Measurements from ENCODE around the gene CARD8. TPM values are rescaled to one million over a fixed set of nuclear protein-coding genes. Genes with fewer than 3 reads are reported as not detected.
"Not testable (repeated sequence)": the region's sequence is repeated elsewhere in the genome, so short reads cannot be mapped to it uniquely, and the experiment has no call there.

Gene CARD8
- total and polyA plus RNA-seq, 4 donors = 7.6 to 116 (median 32.3) TPM

- H3K36me3 ChIP-seq (ENCODE audit: control insufficient read depth in 1 of 2, insufficient read depth in 2 of 2, low read length in 1 of 2); H3K27ac ChIP-seq (ENCODE audit: low read depth in 1 of 2, low read length in 2 of 2); H3K4me3 ChIP-seq (ENCODE audit: low read length in 2 of 2); H3K27me3 ChIP-seq (ENCODE audit: control insufficient read depth in 1 of 2, insufficient read depth in 2 of 2, low read length in 1 of 2); ATAC-seq (ENCODE audit: low FRiP score); H3K9me3 ChIP-seq (ENCODE audit: control insufficient read depth, low read length); intact Hi-C loops (cut with DNase I); H3K4me1 ChIP-seq (ENCODE audit: control insufficient read depth in 1 of 2, insufficient read depth in 2 of 2, low read length in 2 of 2); DNase-seq: not testable (repeated sequence)
- 92 to 93% methylated on average over 6 of the region's 6 CpGs for WGBS, 2 donors
Observed at GRCh38 chr19:48241771-48242170, 13.9 kb downstream of the CARD8 start.

- H3K4me3 ChIP-seq (ENCODE audit: low read length in 2 of 2) = no peak overlapping the region
- no peaks in the 10 kb centered on the region for H3K9me3 ChIP-seq (ENCODE audit: control insufficient read depth, low read length)
- H3K36me3 ChIP-seq (ENCODE audit: control insufficient read depth in 1 of 2, insufficient read depth in 2 of 2, low read length in 1 of 2) = peaks cover 3% of the 10 kb centered on the region in 2 donors
- ATAC-seq (ENCODE audit: low FRiP score) = no peak
- no peak overlapping the region for H3K27ac ChIP-seq (ENCODE audit: low read depth in 1 of 2, low read length in 2 of 2)
- no peaks in the 10 kb centered on the region for H3K27me3 ChIP-seq (ENCODE audit: control insufficient read depth in 1 of 2, insufficient read depth in 2 of 2, low read length in 1 of 2)
- intact Hi-C loops (cut with DNase I) = no loop called here
- no peak for DNase-seq
- H3K4me1 ChIP-seq (ENCODE audit: control insufficient read depth in 1 of 2, insufficient read depth in 2 of 2, low read length in 2 of 2) = no peaks in the 10 kb centered on the region
- WGBS, 2 donors = 91 to 94% methylated on average over 9 of the region's 9 CpGs
Observed at GRCh38 chr19:48239582-48240141, 16.1 kb downstream of the CARD8 start.

- intact Hi-C loops (cut with DNase I) = no loop called here
- Histone ChIP-seq H3K27me3 (ENCODE audit: control insufficient read depth in 1 of 2, insufficient read depth in 2 of 2, low read length in 1 of 2) (no peaks in the 10 kb centered on the region), H3K4me3 (ENCODE audit: low read length in 2 of 2) (no peak overlapping the region), H3K9me3 (ENCODE audit: control insufficient read depth, low read length) (no peaks in the 10 kb centered on the region), H3K36me3 (ENCODE audit: control insufficient read depth in 1 of 2, insufficient read depth in 2 of 2, low read length in 1 of 2) (peaks cover 3% of the 10 kb centered on the region in 2 donors), H3K4me1 (ENCODE audit: control insufficient read depth in 1 of 2, insufficient read depth in 2 of 2, low read length in 2 of 2) (no peaks in the 10 kb centered on the region), H3K27ac (ENCODE audit: low read depth in 1 of 2, low read length in 2 of 2) (no peak overlapping the region)
- ATAC-seq (ENCODE audit: low FRiP score) = no peak
- DNase-seq = no peak
- 72 to 81% methylated on average over 6 of the region's 6 CpGs for WGBS, 2 donors
Observed at GRCh38 chr19:48239120-48239519, 16.6 kb downstream of the CARD8 start.

GRCh38 chr19:48237057-48237456 is 18.7 kb downstream of the CARD8 start:
- Histone ChIP-seq H3K36me3 (ENCODE audit: control insufficient read depth in 1 of 2, insufficient read depth in 2 of 2, low read length in 1 of 2) (peaks cover 3 to 13% of the 10 kb centered on the region in 2 donors), H3K4me3 (ENCODE audit: low read length in 2 of 2) (no peak overlapping the region), H3K27me3 (ENCODE audit: control insufficient read depth in 1 of 2, insufficient read depth in 2 of 2, low read length in 1 of 2) (no peaks in the 10 kb centered on the region), H3K9me3 (ENCODE audit: control insufficient read depth, low read length) (no peaks in the 10 kb centered on the region), H3K4me1 (ENCODE audit: control insufficient read depth in 1 of 2, insufficient read depth in 2 of 2, low read length in 2 of 2) (no peaks in the 10 kb centered on the region), H3K27ac (ENCODE audit: low read depth in 1 of 2, low read length in 2 of 2) (no peak overlapping the region)
- 65 to 88% methylated on average over 3 of the region's 3 CpGs for whole genome bisulfite sequencing, 2 donors
- ATAC-seq (ENCODE audit: low FRiP score) (no peak), DNase-seq (no peak)
- intact Hi-C loops (cut with DNase I) = no loop called here

GRCh38 chr19:48230555-48231129 is 25.1 kb downstream of the CARD8 start:
- DNase-seq (no peak), ATAC-seq (ENCODE audit: low FRiP score) (no peak)
- no peaks in the 10 kb centered on the region for H3K4me1 ChIP-seq (ENCODE audit: control insufficient read depth in 1 of 2, insufficient read depth in 2 of 2, low read length in 2 of 2)
- peaks cover 0 to 18% of the 10 kb centered on the region in 2 donors for H3K36me3 ChIP-seq (ENCODE audit: control insufficient read depth in 1 of 2, insufficient read depth in 2 of 2, low read length in 1 of 2)
- whole genome bisulfite sequencing, 2 donors = 88 to 93% methylated on average over 19 of the region's 19 CpGs
- no peak overlapping the region for H3K27ac ChIP-seq (ENCODE audit: low read depth in 1 of 2, low read length in 2 of 2)
- no peaks in the 10 kb centered on the region for H3K27me3 ChIP-seq (ENCODE audit: control insufficient read depth in 1 of 2, insufficient read depth in 2 of 2, low read length in 1 of 2)
- no peak overlapping the region for H3K4me3 ChIP-seq (ENCODE audit: low read length in 2 of 2)
- no peaks in the 10 kb centered on the region for H3K9me3 ChIP-seq (ENCODE audit: control insufficient read depth, low read length)
- intact Hi-C loops (cut with DNase I) = no loop called here

GRCh38 chr19:48221628-48222027 is 34.1 kb downstream of the CARD8 start:
- ATAC-seq (ENCODE audit: low FRiP score) = no peak
- Histone ChIP-seq H3K36me3 (ENCODE audit: control insufficient read depth in 1 of 2, insufficient read depth in 2 of 2, low read length in 1 of 2) (no peaks in the 10 kb centered on the region), H3K9me3 (ENCODE audit: control insufficient read depth, low read length) (no peaks in the 10 kb centered on the region), H3K4me3 (ENCODE audit: low read length in 2 of 2) (no peak overlapping the region), H3K27me3 (ENCODE audit: control insufficient read depth in 1 of 2, insufficient read depth in 2 of 2, low read length in 1 of 2) (no peaks in the 10 kb centered on the region), H3K4me1 (ENCODE audit: control insufficient read depth in 1 of 2, insufficient read depth in 2 of 2, low read length in 2 of 2) (no peaks in the 10 kb centered on the region), H3K27ac (ENCODE audit: low read depth in 1 of 2, low read length in 2 of 2) (no peak overlapping the region)
- intact Hi-C loops (cut with DNase I) = no loop called here
- DNase-seq = no peak
- 95 to 96% methylated on average over 5 of the region's 5 CpGs for WGBS, 2 donors

GRCh38 chr19:48220784-48221183 is 34.9 kb downstream of the CARD8 start:
- H3K4me3 ChIP-seq (ENCODE audit: low read length in 2 of 2); ATAC-seq (ENCODE audit: low FRiP score); H3K27ac ChIP-seq (ENCODE audit: low read depth in 1 of 2, low read length in 2 of 2); intact Hi-C loops (cut with DNase I); H3K4me1 ChIP-seq (ENCODE audit: control insufficient read depth in 1 of 2, insufficient read depth in 2 of 2, low read length in 2 of 2); H3K9me3 ChIP-seq (ENCODE audit: control insufficient read depth, low read length); H3K27me3 ChIP-seq (ENCODE audit: control insufficient read depth in 1 of 2, insufficient read depth in 2 of 2, low read length in 1 of 2); H3K36me3 ChIP-seq (ENCODE audit: control insufficient read depth in 1 of 2, insufficient read depth in 2 of 2, low read length in 1 of 2); DNase-seq: not testable (repeated sequence)
- 98 to 100% methylated on average over 3 of the region's 3 CpGs for WGBS, 2 donors

GRCh38 chr19:48218997-48219396 is 36.7 kb downstream of the CARD8 start:
- intact Hi-C loops (cut with DNase I) = no loop called here
- Histone ChIP-seq H3K27ac (ENCODE audit: low read depth in 1 of 2, low read length in 2 of 2) (no peak overlapping the region), H3K4me1 (ENCODE audit: control insufficient read depth in 1 of 2, insufficient read depth in 2 of 2, low read length in 2 of 2) (no peaks in the 10 kb centered on the region), H3K36me3 (ENCODE audit: control insufficient read depth in 1 of 2, insufficient read depth in 2 of 2, low read length in 1 of 2) (no peaks in the 10 kb centered on the region), H3K9me3 (ENCODE audit: control insufficient read depth, low read length) (no peaks in the 10 kb centered on the region), H3K4me3 (ENCODE audit: low read length in 2 of 2) (no peak overlapping the region), H3K27me3 (ENCODE audit: control insufficient read depth in 1 of 2, insufficient read depth in 2 of 2, low read length in 1 of 2) (no peaks in the 10 kb centered on the region)
- DNase-seq = no peak
- 82 to 85% methylated on average over 6 of the region's 6 CpGs for WGBS, 2 donors
- ATAC-seq (ENCODE audit: low FRiP score) = no peak

- no peaks in the 10 kb centered on the region for H3K4me1 ChIP-seq (ENCODE audit: control insufficient read depth in 1 of 2, insufficient read depth in 2 of 2, low read length in 2 of 2)
- no peaks in the 10 kb centered on the region for H3K9me3 ChIP-seq (ENCODE audit: control insufficient read depth, low read length)
- DNase-seq (no peak), ATAC-seq (ENCODE audit: low FRiP score) (no peak)
- 79 to 87% methylated on average over 14 of the region's 14 CpGs for WGBS, 2 donors
- H3K36me3 ChIP-seq (ENCODE audit: control insufficient read depth in 1 of 2, insufficient read depth in 2 of 2, low read length in 1 of 2) = peaks cover 0 to 2% of the 10 kb centered on the region in 2 donors
- H3K4me3 ChIP-seq (ENCODE audit: low read length in 2 of 2) = no peak overlapping the region
- H3K27ac ChIP-seq (ENCODE audit: low read depth in 1 of 2, low read length in 2 of 2) = no peak overlapping the region
- H3K27me3 ChIP-seq (ENCODE audit: control insufficient read depth in 1 of 2, insufficient read depth in 2 of 2, low read length in 1 of 2) = no peaks in the 10 kb centered on the region
- intact Hi-C loops (cut with DNase I) = no loop called here
Observed at GRCh38 chr19:48216933-48217332, 38.8 kb downstream of the CARD8 start.
